A549 (cell line): Measurements from ENCODE around the gene APOL2. TPM values are rescaled to one million over a fixed set of nuclear protein-coding genes. Genes with fewer than 3 reads are reported as not detected.
A peak's percentile ranks its signal among the peaks of the same experiment; 100 is the strongest.
"Not testable (repeated sequence)": the region's sequence is repeated elsewhere in the genome, so short reads cannot be mapped to it uniquely, and the experiment has no call there.

Experiments
- ATAC-seq, 2 experiments: fragments of 200-7000 bp in 1 of 2; fragments of >200 bp in 1 of 2; cut with Nextera tagmentation in 1 of 2; cut with Tn5 transposase in 1 of 2; 3 replicates each; pipeline versions ENCODE4 v1.8.0 to v1.9.1; 2018 to 2020; ENCODE audit warnings: mild to moderate bottlenecking in 1 of 2, moderate library complexity in 1 of 2
- CTCF ChIA-PET: fragments of 300-600 bp; sonication (Branson Sonifier 250); formaldehyde crosslinking; extraction: SDS; loops from one replicate; lab custom pipeline; 2021; ENCODE audit warnings: antibody characterized with exemption, inconsistent platforms; lab: Yijun Ruan, JAX
- POLR2A ChIA-PET: fragments of 350-600 bp; formaldehyde crosslinking; extraction: SDS; loops from one replicate; lab custom pipeline; 2021; ENCODE audit warnings: antibody characterized with exemption, inconsistent platforms; lab: Yijun Ruan, JAX
- DNase-seq, 2 experiments: peaks; one replicate each; pipeline versions ENCODE4 v3.0.0 to v3.0.0-alpha.2; 2011 to 2016; ENCODE audit warnings: low read depth in 1 of 2, low spot score in 1 of 2
- FAIRE-seq: peaks from 2 replicates; lab custom pipeline; 2011; peaks lifted over from hg19 to GRCh38; lab: Jason Lieb, UNC
- H3K27ac ChIP-seq, 2 experiments: fragments of >200 bp; sonication (Bioruptor Twin); formaldehyde crosslinking; 3 replicates each; pipeline ENCODE4 v1.5.1; 2016 to 2017
- H3K4me1 ChIP-seq: fragments of >200 bp; sonication (Bioruptor Twin); formaldehyde crosslinking; 3 replicates; pipeline ENCODE4 v1.6.1; 2016
- H3K4me2 ChIP-seq: fragments of >200 bp; sonication (Bioruptor Twin); formaldehyde crosslinking; 3 replicates; pipeline ENCODE4 v1.6.1; 2016
- H3K4me3 ChIP-seq: fragments of >200 bp; sonication (Bioruptor Twin); formaldehyde crosslinking; 3 replicates; pipeline ENCODE4 v1.5.1; 2016
- H3K9me3 ChIP-seq: fragments of >200 bp; sonication (Bioruptor Twin); formaldehyde crosslinking; 3 replicates; pipeline ENCODE4 v1.6.1; 2016
- CEBPB ChIP-seq, 2 experiments: fragments of >200 bp in 1 of 2; sonication (Bioruptor Twin) in 1 of 2; formaldehyde crosslinking in 1 of 2; IDR thresholded peaks; 2 replicates each; pipeline ENCODE4 v1.6.1; 2012 to 2016
- EHF ChIP-seq: fragments of 250-450 bp; sonication (Bioruptor Pico); IDR thresholded peaks from 2 replicates; pipeline ENCODE4 v1.5.0; 2020; ENCODE audit warnings: mild to moderate bottlenecking
- EHMT2 ChIP-seq: fragments of 200-600 bp; sonication (generic); IDR thresholded peaks from 2 replicates; pipeline ENCODE4 v1.6.1; 2016; ENCODE audit warnings: antibody characterized with exemption, low read depth, mild to moderate bottlenecking, moderate library complexity
- FOSL2 ChIP-seq, 2 experiments: fragments of 450-650 bp in 1 of 2; fragments of >200 bp in 1 of 2; sonication (Bioruptor Twin) in 1 of 2; formaldehyde crosslinking; IDR thresholded peaks; 2 replicates each; pipeline versions ENCODE4 v1.5.0 to v1.6.1; 2016 to 2020; ENCODE audit warnings: mild to moderate bottlenecking in 1 of 2, moderate library complexity in 1 of 2
- FOXS1 ChIP-seq: fragments of 250-450 bp; sonication (Bioruptor Pico); IDR thresholded peaks from 2 replicates; pipeline ENCODE4 v1.5.0; 2020; ENCODE audit warnings: mild to moderate bottlenecking, moderate library complexity
- HDAC2 ChIP-seq: fragments of 200-600 bp; sonication (generic); IDR thresholded peaks from 2 replicates; pipeline ENCODE4 v1.6.1; 2016
- HOXB13 ChIP-seq: fragments of 250-450 bp; sonication (Bioruptor Pico); IDR thresholded peaks from 2 replicates; pipeline ENCODE4 v1.5.0; 2020; ENCODE audit warnings: low read depth, mild to moderate bottlenecking, moderate library complexity
- HOXB5 ChIP-seq: fragments of 250-450 bp; sonication (Bioruptor Pico); IDR thresholded peaks from 2 replicates; pipeline ENCODE4 v1.5.0; 2020; ENCODE audit warnings: mild to moderate bottlenecking, moderate library complexity
- JUN ChIP-seq, 2 experiments: fragments of >200 bp; sonication (Bioruptor Twin); formaldehyde crosslinking; IDR thresholded peaks; 2 replicates in 1 of 2; 3 replicates in 1 of 2; pipeline ENCODE4 v1.6.1; 2016 to 2017
- KDM5A ChIP-seq: fragments of 200-600 bp; sonication (generic); IDR thresholded peaks from 2 replicates; pipeline ENCODE4 v1.6.1; 2016; ENCODE audit warnings: antibody characterized with exemption, mild to moderate bottlenecking
- MAFK ChIP-seq: fragments of 450-650 bp; IDR thresholded peaks from 2 replicates; pipeline ENCODE4 v1.6.1; 2014; ENCODE audit not compliant: partially characterized antibody
- POLR2A ChIP-seq: IDR thresholded peaks from 2 replicates; pipeline ENCODE4 v1.6.1; 2012; ENCODE audit warnings: mild to moderate bottlenecking, low read length
- RCOR1 ChIP-seq: fragments of 150-350 bp; IDR thresholded peaks from 2 replicates; pipeline ENCODE4 v1.6.1; 2014; ENCODE audit warnings: antibody characterized with exemption, low read length, low read depth
- REST ChIP-seq: fragments of 200-600 bp; sonication (generic); IDR thresholded peaks from 2 replicates; pipeline ENCODE4 v1.6.1; 2016; ENCODE audit warnings: antibody characterized with exemption, mild to moderate bottlenecking, moderate library complexity
- RNF2 ChIP-seq: fragments of 200-600 bp; sonication (generic); IDR thresholded peaks from 2 replicates; pipeline ENCODE4 v1.6.1; 2016; ENCODE audit warnings: low read depth, mild to moderate bottlenecking, antibody characterized with exemption, moderate library complexity, borderline replicate concordance
- ZNF302 ChIP-seq: fragments of 250-450 bp; sonication (Bioruptor Pico); IDR thresholded peaks from 2 replicates; pipeline ENCODE4 v1.9.0; 2021; ENCODE audit warnings: inconsistent platforms, mild to moderate bottlenecking, moderate library complexity
- ZSCAN20 ChIP-seq: fragments of 250-450 bp; sonication (Bioruptor Pico); IDR thresholded peaks from 2 replicates; pipeline ENCODE4 v1.8.0; 2022; ENCODE audit warnings: mild to moderate bottlenecking, moderate library complexity
- WGBS: methylation state at CpG from one replicate; pipeline ENCODE4 v1.1.6; 2017; ENCODE audit errors: missing lambda C conversion rate; 5-methylcytosine and 5-hydroxymethylcytosine counted together
- polyA plus RNA-seq, 4 experiments: library from polyadenylated mRNA; depleted of rRNA in 3 of 4; stranded (reverse); fragments of >200 nt; fragmentation: RNase III in 1 of 4; extraction: RNeasy Plus Mini Kit Qiagen cat#74134 plus additional on column Dnase treatment in 1 of 4; gene quantifications; 2 replicates in 3 of 4; 3 replicates in 1 of 4; pipeline ENCODE4 v1.2.3, GENCODE V29; 2011 to 2017
- TF ChIP-seq, protein P1 (sequence below): IDR thresholded peaks from 2 replicates; pipeline ENCODE4 v1.6.1; 2012

APOL2 gene
- polyA plus RNA-seq, 2 of the 4 experiments (the other 2 are of a cell fraction) = 8.7 to 23.8 TPM

- peaks cover 61% of the 10 kb centered on the region for H3K4me1 ChIP-seq
- TF ChIP-seq FOXS1 (CRISPR knock-in tag) (no peak), POLR2A (no peak), EHF (CRISPR knock-in tag) (no peak), KDM5A (no peak), ZSCAN20 (CRISPR knock-in tag) (no peak), HDAC2 (no peak), HOXB5 (CRISPR knock-in tag) (no peak), EHMT2 (no peak), HOXB13 (CRISPR knock-in tag) (no peak)
- TF ChIP-seq, protein P1, sequence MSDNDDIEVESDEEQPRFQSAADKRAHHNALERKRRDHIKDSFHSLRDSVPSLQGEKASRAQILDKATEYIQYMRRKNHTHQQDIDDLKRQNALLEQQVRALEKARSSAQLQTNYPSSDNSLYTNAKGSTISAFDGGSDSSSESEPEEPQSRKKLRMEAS = no peak
- WGBS = 45% methylated on average over 9 of the region's 10 CpGs
- peak; percentile 37 to 54; a peak in 5 of 6 replicates for ATAC-seq
- peak within 1 kb of the TSS; percentile 85 to 90 for H3K27ac ChIP-seq
- peak within 1 kb of the TSS; percentile 74 for H3K4me2 ChIP-seq
- ChIA-PET CTCF (interaction anchor here (1.1 to 3.4 kb wide), 2 partner anchors 13 to 15 kb away, joined by 3 to 12 read pairs; partner anchors contain the start of gene APOL2), POLR2A (no interaction called here)
- H3K4me3 ChIP-seq = 0 out of 3 replicates have a peak within 1 kb of the TSS, but pooled peaks have one; percentile 12
- DNase-seq = peak in 1 of 2 experiments; percentile 19
- H3K9me3 ChIP-seq = no peaks in the 10 kb centered on the region
- no peak for FAIRE-seq
These were observed 13.6 kb upstream of the APOL2 start, which contains the start of gene APOL1 for GRCh38 chr22:36252754-36253522. APOL1 (plus strand) TSS chr22:36253133; CDS start chr22:36254956, 1,823 bp downstream.

GRCh38 chr22:36251979-36252608 lies 12.8 kb upstream of the APOL2 start:
- WGBS = 94% methylated on average over 4 of the region's 7 CpGs
- DNase-seq = not testable (repeated sequence)

GRCh38 chr22:36250292-36250960 lies 11.1 kb upstream of the APOL2 start:
- Histone ChIP-seq H3K27ac (peak overlapping the region; percentile 85 to 90), H3K4me1 (peaks cover 61% of the 10 kb centered on the region), H3K4me2 (peak overlapping the region; percentile 65)
- peak in 1 of 2 experiments; percentile 29 for DNase-seq
- POLR2A ChIA-PET, H3K4me3 ChIP-seq, H3K9me3 ChIP-seq, FAIRE-seq, ATAC-seq: not testable (repeated sequence)
- CTCF ChIA-PET = interaction anchor here (1.0 to 3.8 kb wide), 2 partner anchors 11 to 108 kb away, joined by 3 to 10 read pairs; partner anchors contain the start of gene APOL2
- TF ChIP-seq CEBPB (IDR thresholded peaks at IDR 0.05) = peak; percentile 34 to 70; a peak in 3 of 4 replicates
- TF ChIP-seq FOSL2 (IDR thresholded peaks at IDR 0.05) = peak; percentile 36; the same call in 1 of the 2 replicates
- TF ChIP-seq FOSL2 (CRISPR knock-in tag; IDR thresholded peaks at IDR 0.05) = peak; percentile 33; the same call in 1 of the 2 replicates
- WGBS = 50% methylated on average over 24 of the region's 24 CpGs

More at GRCh38 chr22:36251979-36252608, 12.8 kb upstream of the APOL2 start:
- CTCF ChIA-PET = interaction anchor here (3.4 kb wide), 1 partner anchor 13 kb away, joined by 12 read pairs; the partner anchor contains the start of gene APOL2
- Histone ChIP-seq H3K4me1 (peaks cover 61% of the 10 kb centered on the region), H3K27ac (peak overlapping the region; percentile 85 to 90), H3K4me2 (peak overlapping the region; percentile 74; the same call in 2 of the 3 replicates)
- FAIRE-seq, H3K9me3 ChIP-seq, POLR2A ChIA-PET, ATAC-seq, H3K4me3 ChIP-seq: not testable (repeated sequence)

DNA sequence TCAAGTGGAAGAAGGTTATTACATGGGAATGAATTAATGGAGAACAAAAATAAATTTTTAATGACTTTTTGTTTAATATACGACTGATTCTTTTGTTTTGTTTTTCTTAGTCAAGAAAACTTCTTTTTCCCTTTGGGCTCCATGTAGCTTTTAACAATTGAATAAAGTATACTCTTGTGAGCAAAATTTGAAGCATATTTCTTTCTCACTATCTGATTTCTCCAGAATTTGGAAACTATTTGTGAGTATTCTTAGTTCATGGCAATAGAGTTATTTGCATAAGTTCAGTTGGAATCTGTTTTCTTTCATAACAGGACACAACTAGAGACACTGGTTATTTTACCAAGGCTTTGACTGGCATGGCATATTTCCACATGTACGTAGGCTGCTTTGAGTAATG lies 9.8 kb upstream of the APOL2 start:
- DNase-seq = no peak
- ATAC-seq = no peak
- WGBS = 96% methylated on average over 2 of the region's 2 CpGs
- peak overlapping the region; percentile 65; the same call in 2 of the 3 replicates for H3K4me2 ChIP-seq
- CTCF ChIA-PET = interaction anchor here (3.8 kb wide), 1 partner anchor 10 kb away, joined by 10 read pairs; the partner anchor contains the start of gene APOL2
- peaks cover 50% of the 10 kb centered on the region for H3K4me1 ChIP-seq
- no peaks in the 10 kb centered on the region for H3K9me3 ChIP-seq
- POLR2A ChIA-PET = no interaction called here
- no peak overlapping the region for H3K4me3 ChIP-seq
- peak overlapping the region; percentile 85 to 90 for H3K27ac ChIP-seq
- no peak for FAIRE-seq
- TF ChIP-seq EHF (CRISPR knock-in tag) = no peak
- TF ChIP-seq ZNF302 (CRISPR knock-in tag) = no peak
- TF ChIP-seq MAFK = no peak
- TF ChIP-seq REST = no peak
- TF ChIP-seq JUN (IDR thresholded peaks at IDR 0.05) = no peak
- no peak for TF ChIP-seq RCOR1
- TF ChIP-seq RNF2 = no peak
